Cardiac muscle cell (in vitro differentiated cells and primary cell): ENCODE data around the gene XRCC4. TPM values are rescaled to one million over a fixed set of nuclear protein-coding genes. Genes with fewer than 3 reads are reported as not detected.
A peak's percentile ranks its signal among the peaks of the same experiment; 100 is the strongest.

ENCODE experiments used
- DNase-seq, 2 donors: peaks; one replicate each; pipeline versions ENCODE4 v3.0.0 to v3.0.0-alpha.2; 2010 to 2017; ENCODE audit warnings: low read depth in 1 of 2, low spot score in 1 of 2
- H3K27ac ChIP-seq: fragments of 200-600 bp; sonication (generic); 2 replicates; pipeline ENCODE4 v1.5.1; 2016
- H3K27me3 ChIP-seq: fragments of 200-600 bp; sonication (generic); 2 replicates; pipeline ENCODE4 v1.6.0; 2016; ENCODE audit warnings: control low read depth
- H3K36me3 ChIP-seq: fragments of 200-600 bp; sonication (generic); 2 replicates; pipeline ENCODE4 v1.5.1; 2016; ENCODE audit warnings: control low read depth
- H3K4me1 ChIP-seq: fragments of 200-600 bp; sonication (generic); 2 replicates; pipeline ENCODE4 v1.8.1; 2017; ENCODE audit warnings: low read depth, mild to moderate bottlenecking, mixed run types
- H3K4me3 ChIP-seq: fragments of 200-600 bp; sonication (generic); 2 replicates; pipeline ENCODE4 v1.5.1; 2016; ENCODE audit warnings: mild to moderate bottlenecking
- H3K9me3 ChIP-seq: fragments of 200-600 bp; sonication (generic); 2 replicates; pipeline ENCODE4 v1.5.1; 2017; ENCODE audit warnings: low read depth, mild to moderate bottlenecking, control low read depth
- polyA plus RNA-seq: library from polyadenylated mRNA; unstranded; fragments of >200 nt; fragmentation: Nextera tagmentation; extraction: Ambion mirVana; gene quantifications from 2 replicates; pipeline ENCODE4 v1.2.1, GENCODE V29; 2016
- total RNA-seq: library from RNA; depleted of rRNA; stranded (reverse); fragments of >200 nt; gene quantifications from 2 replicates; pipeline ENCODE4 v1.2.3, GENCODE V29; 2016
- TF ChIP-seq, protein P1 (sequence below): IDR thresholded peaks from 2 replicates; pipeline ENCODE4 v1.5.1; 2012; ENCODE audit warnings: low read depth, mild to moderate bottlenecking, low read length

The XRCC4 gene
- total and polyA plus RNA-seq, 2 experiments from 2014 or later = 9.7 to 19.2 TPM

DNA sequence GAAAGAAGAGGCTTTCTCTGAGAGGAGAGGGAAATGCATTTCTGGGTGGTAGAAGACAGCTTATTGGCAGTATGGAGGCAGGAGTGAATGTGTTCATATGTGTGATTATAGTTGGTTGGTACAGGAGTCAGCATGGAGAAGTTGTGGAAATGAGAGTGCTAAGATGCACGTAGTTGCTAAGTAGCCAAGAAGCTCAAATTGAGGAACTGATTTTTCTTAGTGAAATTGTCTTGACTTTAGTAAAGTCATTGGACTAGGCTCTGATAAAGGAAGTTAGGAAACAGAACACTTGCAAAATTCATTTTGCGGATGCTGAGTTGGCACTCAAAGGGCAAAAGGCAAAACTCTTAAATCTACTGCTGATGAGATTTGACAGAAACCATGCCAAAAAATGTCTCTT lies 235.3 kb downstream of the XRCC4 start:
- TF ChIP-seq, protein P1, sequence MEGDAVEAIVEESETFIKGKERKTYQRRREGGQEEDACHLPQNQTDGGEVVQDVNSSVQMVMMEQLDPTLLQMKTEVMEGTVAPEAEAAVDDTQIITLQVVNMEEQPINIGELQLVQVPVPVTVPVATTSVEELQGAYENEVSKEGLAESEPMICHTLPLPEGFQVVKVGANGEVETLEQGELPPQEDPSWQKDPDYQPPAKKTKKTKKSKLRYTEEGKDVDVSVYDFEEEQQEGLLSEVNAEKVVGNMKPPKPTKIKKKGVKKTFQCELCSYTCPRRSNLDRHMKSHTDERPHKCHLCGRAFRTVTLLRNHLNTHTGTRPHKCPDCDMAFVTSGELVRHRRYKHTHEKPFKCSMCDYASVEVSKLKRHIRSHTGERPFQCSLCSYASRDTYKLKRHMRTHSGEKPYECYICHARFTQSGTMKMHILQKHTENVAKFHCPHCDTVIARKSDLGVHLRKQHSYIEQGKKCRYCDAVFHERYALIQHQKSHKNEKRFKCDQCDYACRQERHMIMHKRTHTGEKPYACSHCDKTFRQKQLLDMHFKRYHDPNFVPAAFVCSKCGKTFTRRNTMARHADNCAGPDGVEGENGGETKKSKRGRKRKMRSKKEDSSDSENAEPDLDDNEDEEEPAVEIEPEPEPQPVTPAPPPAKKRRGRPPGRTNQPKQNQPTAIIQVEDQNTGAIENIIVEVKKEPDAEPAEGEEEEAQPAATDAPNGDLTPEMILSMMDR = no peak
- Histone ChIP-seq H3K27ac (no peak overlapping the region), H3K36me3 (no peaks in the 10 kb centered on the region), H3K4me3 (no peak overlapping the region), H3K9me3 (no peaks in the 10 kb centered on the region), H3K4me1 (no peaks in the 10 kb centered on the region), H3K27me3 (no peaks in the 10 kb centered on the region)
- DNase-seq = no peak

DNA sequence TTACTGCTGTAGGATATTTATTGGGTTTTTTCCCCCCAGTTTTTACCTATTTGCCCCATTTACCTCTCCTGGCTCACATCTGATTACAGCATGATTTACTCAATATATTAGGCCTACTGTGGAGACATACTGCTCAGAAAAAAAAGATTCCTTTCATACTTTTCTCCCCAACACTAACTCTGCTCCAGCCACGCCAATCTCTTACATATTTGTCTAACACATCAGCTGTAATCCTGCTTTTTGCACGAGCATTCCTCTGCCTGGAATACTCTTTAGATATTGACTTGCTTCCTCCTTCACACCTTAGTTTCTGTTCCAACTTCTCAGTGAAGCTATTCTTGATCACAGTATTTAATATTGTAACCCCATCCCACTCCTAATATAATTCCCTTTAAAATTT lies 236.1 kb downstream of the XRCC4 start:
- no peaks in the 10 kb centered on the region for H3K9me3 ChIP-seq
- H3K27ac ChIP-seq = no peak overlapping the region
- DNase-seq = peak in 1 of 2 donors; percentile 37
- H3K36me3 ChIP-seq = no peaks in the 10 kb centered on the region
- TF ChIP-seq, protein P1 = no peak
- H3K4me3 ChIP-seq = no peak overlapping the region
- no peaks in the 10 kb centered on the region for H3K4me1 ChIP-seq
- no peaks in the 10 kb centered on the region for H3K27me3 ChIP-seq

GRCh38 chr5:83321483-83322055 lies 244.2 kb downstream of the XRCC4 start:
- DNase-seq = peak in 1 of 2 donors; percentile 38
- Histone ChIP-seq H3K9me3 (no peaks in the 10 kb centered on the region), H3K36me3 (no peaks in the 10 kb centered on the region), H3K4me1 (no peaks in the 10 kb centered on the region), H3K4me3 (no peak overlapping the region), H3K27me3 (no peaks in the 10 kb centered on the region), H3K27ac (no peak overlapping the region)
- TF ChIP-seq, protein P1 = no peak

GRCh38 chr5:83322273-83322924 lies 245.1 kb downstream of the XRCC4 start:
- no peak overlapping the region for H3K4me3 ChIP-seq
- no peak for DNase-seq
- H3K9me3 ChIP-seq = no peaks in the 10 kb centered on the region
- TF ChIP-seq, protein P1 = no peak
- no peaks in the 10 kb centered on the region for H3K36me3 ChIP-seq
- H3K27ac ChIP-seq = no peak overlapping the region
- H3K27me3 ChIP-seq = no peaks in the 10 kb centered on the region
- H3K4me1 ChIP-seq = no peaks in the 10 kb centered on the region

- H3K4me1 ChIP-seq = no peaks in the 10 kb centered on the region
- H3K36me3 ChIP-seq = no peaks in the 10 kb centered on the region
- no peak overlapping the region for H3K4me3 ChIP-seq
- no peaks in the 10 kb centered on the region for H3K9me3 ChIP-seq
- TF ChIP-seq, protein P1 = no peak
- H3K27me3 ChIP-seq = no peaks in the 10 kb centered on the region
- no peak overlapping the region for H3K27ac ChIP-seq
- no peak for DNase-seq
Observed at GRCh38 chr5:83323557-83324180, 246.3 kb downstream of the XRCC4 start.
